D721Med (cell line): ENCODE data around the gene NDUFA13.

ENCODE experiments used
- DNase-seq: peaks from one replicate; pipeline ENCODE4 v3.0.0; 2011; ENCODE audit warnings: low spot score; ENCODE audit not compliant: insufficient read length
- FAIRE-seq: peaks from 2 replicates; lab custom pipeline; 2011; peaks lifted over from hg19 to GRCh38; lab: Jason Lieb, UNC
- CTCF ChIP-seq: IDR thresholded peaks from 2 replicates; pipeline ENCODE4 v1.5.1; 2012; ENCODE audit warnings: mild to moderate bottlenecking, control low read depth; ENCODE audit not compliant: insufficient read depth; ENCODE audit errors: missing control alignments

The NDUFA13 gene

DNA sequence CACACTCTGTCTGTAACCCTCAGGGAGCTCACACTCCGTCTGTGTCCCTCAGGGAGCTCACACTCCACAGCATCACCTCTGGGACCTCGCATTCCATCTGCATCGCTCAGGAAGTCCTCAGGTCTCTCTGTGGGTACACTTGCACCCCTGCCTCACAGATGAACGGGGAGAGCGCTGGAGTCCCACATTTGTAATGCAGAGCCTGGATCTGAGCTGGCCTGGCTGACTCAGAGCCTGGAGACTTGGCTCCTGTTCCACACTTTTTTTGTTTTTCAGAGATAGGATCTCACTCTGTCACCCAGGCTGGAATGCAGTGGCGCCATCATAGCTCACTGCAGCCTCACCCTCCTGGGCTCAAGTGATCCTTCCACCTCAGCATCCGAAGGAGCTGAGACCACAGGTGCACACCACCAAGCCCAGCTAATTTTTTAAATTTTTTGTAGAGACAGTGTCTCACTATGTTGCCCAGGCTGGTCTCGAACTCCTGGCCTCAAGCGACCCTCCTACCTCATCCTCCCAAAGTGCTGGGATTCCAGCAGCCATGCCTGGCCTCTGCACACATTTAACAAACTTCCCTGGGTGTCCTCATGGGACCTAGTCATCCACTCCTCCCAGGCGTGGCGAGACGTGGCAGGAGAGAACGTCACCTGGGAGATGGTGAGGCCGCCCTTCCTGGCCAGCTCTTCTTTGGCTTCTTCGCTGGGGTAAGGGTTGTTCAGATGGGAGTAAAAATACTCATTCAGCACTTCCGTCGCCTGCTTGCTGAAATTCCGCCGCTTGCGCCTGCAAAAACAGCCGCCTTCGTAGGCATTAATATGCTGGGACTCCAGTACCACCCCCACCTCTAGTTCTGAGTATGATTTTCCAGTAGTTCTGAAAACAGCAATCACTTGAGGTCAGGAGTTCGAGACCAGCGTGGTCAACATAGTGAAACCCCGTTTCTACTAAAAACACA, 53.1 kb downstream of the NDUFA13 start:
- DNase-seq, result no peak
- FAIRE-seq, result no peak
- TF ChIP-seq CTCF, result no peak

DNA sequence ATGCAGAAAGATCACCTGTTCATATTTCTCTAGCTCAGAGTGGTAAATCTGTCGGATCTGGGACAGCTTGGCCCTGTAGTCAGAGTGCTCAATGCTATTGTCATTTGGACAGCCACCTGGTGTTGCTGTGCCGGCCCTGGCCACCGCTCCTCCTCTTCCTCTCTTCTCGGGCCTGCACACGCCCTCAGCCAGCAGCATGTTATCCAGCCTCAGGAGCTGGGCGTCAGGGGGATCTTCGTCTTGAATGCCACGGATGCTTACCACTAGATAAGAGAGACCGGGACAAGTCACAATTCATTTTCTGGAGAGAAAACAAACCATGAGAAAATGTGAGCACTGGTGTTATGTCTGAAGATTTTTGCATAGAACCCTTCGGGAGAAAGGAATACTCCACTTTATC, 54.5 kb downstream of the NDUFA13 start:
- DNase-seq (no peak), FAIRE-seq (no peak)
- TF ChIP-seq CTCF, result no peak

GRCh38 chr19:19571071-19571786, 55.2 kb downstream of the NDUFA13 start:
- DNase-seq (no peak), FAIRE-seq (no peak)
- TF ChIP-seq CTCF, result no peak

- no peak for TF ChIP-seq CTCF
- DNase-seq, result no peak
- FAIRE-seq, result no peak
Measured at GRCh38 chr19:19575411-19575810, 59.4 kb downstream of the NDUFA13 start.
